ENCODE data around the gene PRICKLE1.
A peak's percentile ranks its signal among the peaks of the same experiment; 100 is the strongest.

PRICKLE1 gene

DNA sequence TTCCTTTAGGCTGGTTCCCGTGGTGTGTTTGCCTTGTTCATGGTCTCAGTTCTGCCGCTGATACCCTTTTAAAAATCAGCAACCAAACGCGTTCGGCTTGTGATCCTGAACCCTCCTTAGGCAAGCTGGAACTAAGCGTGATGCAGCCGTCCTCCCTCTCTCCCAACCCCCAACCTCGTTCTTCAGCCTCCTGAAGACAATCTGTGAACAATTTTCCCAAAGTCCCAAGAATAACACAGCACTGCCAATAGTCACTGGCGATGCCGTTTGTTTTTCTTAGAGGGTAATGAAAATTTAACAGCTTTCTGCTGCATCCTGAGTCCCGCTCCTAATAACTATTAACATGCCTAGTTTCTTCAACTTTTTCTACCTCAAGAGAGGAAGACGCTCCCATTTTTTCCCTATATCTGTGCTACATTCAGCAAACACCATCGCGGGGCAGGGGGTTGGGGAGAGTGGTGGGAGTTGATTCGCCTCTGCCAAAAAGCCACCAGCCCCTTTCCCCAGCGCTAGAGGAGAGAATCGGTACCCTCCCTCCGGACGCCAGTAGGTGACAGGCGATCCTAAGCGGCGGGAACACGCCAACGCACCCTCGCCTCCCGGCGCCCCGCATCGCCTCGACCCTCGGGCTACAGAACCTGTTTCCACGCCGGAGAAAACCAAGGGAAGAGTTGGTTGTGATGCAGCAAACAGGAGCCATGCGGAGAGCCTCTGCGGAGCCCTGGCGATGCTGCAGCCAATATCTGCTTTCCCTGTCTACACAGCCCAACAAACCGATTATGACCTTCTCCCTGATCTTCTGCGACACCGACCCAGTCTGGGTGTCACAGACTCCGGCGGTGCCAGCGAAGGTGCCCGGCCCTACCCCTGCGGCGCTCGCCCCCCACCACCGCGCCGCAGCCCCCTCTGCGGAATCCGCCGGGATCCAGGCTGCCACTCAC, 752 bp downstream of the PRICKLE1 start:
- no peak for DNase-seq (ENCODE audit: low spot score)

DNA sequence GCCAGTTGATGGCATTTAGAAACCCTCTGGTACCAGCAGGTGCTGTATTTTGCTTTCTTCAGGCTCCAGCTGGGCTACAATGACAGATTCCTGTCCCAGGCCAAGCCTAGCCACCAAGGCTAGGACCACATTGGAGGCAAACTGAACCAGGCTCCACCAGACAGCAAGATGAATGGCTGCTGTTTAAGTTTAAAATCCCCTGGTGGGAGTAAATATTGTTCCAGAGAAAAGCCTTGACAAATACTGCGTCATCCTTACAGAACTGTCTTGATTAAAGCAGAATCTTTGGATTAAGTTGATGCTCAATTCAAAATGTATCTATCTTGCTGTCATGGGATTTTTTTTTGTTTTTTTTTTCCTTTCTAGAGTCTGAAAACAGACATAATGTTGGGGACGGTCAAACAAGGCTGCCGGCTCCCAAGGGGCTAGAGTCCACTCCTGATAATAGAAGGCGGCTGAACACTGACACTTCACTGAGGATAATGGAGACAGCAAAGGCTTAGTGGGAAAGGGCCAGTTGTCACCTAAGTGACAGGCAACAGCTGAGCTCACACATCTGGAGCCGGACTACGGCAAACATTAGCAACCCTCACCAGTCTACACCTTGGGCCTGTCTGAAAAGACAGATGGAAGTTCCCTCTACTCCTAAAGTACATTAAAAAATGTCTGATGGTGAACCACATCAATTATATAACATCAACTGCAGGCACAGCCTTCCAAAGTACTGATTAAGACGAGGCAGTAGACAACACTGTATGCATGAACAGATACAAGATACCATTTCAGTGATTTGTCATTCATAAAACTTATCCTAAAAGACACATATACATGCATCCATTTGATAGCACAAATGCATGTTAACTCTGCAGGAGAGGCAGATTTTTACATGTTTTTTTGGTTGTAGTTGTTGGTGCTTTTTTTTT, 1.7 kb downstream of the PRICKLE1 start:
- no peak for DNase-seq (ENCODE audit: low spot score)

DNA sequence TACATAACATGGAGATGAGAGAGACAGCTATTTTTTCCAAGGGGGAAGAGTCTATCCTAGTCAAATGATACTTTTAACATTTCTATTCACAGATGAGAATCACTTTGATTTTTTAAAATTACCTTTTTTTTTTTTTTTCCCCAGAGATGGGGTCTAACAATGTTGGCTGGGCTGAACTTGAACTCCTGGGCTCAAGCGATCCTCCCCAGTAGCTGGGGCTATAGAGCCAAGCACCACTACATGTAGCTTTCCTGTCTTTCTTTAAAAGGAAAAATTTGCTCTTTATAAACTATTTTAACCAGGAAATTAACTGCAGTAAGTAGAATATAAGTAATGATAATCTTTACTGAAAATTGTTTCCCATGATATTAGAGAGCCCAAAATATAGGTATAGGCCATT, 3.3 kb downstream of the PRICKLE1 start:
- DNase-seq (ENCODE audit: low spot score): no peak

DNA sequence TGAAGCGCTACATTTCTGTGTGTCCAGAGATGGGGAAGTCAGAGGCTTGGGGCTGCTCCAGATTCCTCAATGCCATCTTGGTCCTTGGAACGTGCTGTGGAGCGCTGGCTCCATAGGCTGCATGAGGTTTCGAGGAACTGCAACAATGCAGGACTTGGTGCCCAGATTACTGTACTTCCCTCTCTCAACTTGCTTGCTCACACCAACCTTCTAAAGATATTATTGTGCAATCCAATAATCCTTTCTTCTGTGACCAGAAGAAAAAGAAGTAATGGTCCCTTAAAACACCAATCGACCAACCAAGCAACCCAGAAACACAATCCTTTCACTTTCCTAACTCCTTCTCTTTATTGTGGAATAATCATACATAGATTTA, 3.7 kb downstream of the PRICKLE1 start:
- DNase-seq (ENCODE audit: low spot score): no peak

DNA sequence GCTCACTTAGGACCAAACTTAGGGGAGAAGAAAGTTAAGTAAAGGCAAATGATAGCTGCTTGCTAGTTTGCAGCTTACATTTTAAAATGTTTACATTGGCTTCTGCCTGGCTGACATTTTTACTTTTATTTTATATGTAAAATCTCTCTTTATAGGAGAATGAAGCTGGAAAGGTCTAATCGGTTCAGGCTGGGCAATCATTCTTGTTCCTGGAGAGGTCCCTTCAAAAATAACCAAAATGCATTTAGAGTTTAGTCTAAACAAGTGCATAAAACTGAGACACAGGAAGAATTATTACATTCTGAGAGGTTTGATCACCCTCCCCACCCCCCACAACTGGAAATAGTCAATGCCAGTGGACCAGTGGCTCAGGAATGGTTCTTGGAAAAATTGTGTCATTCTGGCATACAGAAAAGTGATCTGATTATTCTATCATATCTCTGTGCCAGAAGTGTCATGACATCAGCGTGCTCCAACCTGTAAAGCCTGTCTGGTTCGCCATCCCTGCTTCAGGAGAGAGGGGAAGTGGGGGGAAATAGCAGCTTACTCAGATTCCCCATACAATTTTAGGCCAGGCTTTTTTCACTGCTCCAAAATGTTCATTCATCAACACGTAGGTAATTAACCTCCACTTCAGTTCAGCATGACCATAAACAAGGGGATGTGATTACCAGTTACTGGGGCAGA, 4.2 kb downstream of the PRICKLE1 start:
- DNase-seq (ENCODE audit: low spot score): no peak

DNA sequence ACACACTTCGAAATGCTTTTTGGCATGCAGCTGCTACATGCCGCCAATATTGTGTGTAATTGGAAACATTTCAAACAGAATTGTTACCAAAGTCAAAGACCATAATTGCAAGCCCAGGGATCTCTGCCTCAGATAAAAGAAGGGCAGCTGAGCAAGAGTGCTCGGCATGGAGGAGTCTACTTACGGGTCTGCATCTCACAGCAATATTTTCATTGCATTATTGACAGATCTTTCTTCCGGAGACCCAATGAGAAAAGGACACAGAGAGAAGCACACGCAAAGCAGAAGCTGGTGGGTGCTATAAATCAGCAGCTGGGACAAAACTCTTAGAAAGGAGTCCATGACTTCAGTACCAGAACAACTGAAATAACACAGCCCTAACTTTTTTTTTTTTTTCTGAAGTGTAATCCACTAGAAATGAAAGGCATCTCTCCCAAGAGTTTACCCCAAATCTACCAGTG, 4.9 kb downstream of the PRICKLE1 start:
- no peak for DNase-seq (ENCODE audit: low spot score)

DNA sequence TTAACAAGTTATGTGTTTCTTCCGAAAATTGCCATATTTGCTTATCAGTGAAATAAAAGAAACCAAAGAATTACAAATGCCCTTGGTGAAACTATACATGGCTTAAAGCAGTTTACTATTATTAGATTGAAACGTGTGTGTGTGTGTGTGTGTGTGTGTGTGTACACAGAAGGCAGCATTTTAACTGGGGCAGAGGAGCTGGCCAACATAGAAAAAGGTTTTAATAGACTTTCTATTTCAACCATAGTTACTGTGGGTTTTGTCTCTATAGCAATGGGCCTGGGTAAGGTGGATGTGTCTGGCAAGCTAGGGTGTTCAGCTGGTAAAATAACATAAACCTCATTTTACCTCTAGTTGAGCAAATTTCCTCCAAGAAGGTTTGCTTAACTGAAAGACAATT, 6.5 kb downstream of the PRICKLE1 start:
- no peak for DNase-seq (ENCODE audit: low spot score)

DNA sequence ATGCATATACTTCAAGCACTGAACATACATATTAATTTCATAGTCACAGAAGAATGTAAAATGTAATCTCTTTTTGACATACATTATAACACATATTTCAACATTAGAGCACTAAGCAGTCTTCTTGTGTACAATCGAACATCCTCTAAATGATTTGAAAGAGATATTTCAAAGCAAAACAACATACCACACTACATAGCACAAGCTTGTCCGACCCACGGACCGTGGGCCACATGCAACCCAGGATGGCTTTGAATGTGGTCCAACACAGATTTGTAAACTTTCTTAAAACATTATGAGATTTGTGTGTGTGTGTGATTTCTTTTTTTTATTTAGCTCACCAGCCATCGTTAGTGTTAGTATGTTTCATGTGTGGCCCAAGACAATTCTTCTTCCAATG, 7.0 kb downstream of the PRICKLE1 start:
- no peak for DNase-seq (ENCODE audit: low spot score)

DNA sequence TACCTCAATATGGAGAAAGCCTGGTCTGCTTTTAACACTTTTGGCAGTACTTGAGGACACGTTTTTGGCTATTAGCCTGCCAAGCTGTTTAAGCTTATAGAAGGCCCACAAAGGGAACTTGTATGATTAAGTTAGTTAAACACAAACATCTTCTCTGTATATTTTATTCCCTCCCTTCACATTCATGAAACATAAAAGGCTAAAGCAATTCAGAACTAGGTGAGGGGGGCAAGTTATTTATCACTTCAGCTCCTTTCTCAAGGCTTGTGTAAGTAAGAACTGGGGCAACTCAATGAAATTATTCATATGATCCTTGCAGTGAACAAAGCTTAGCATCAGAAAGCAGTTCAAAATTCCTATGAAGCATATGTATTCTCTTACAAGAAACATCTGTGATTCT, 7.5 kb downstream of the PRICKLE1 start:
- no peak for DNase-seq (ENCODE audit: low spot score)

DNA sequence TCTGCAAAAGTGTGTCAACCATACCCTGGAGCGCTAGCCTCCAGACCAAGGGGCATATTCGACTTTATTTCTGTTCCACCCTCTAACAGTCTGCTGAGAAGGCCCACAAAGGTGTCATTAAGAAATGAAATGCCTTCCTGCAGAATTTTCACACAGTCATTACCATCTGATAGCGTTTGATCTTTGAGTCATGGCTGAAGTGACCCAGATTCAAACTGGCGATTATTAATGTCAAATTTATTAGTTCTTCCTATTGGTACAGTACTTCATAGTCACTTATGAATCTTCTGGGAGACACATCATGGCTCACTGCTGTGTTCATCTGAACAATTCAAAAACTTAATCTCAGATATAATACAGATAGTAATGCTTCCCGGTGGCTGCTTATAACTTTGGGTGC, 13.2 kb downstream of the PRICKLE1 start:
- DNase-seq (ENCODE audit: low spot score): no peak

DNA sequence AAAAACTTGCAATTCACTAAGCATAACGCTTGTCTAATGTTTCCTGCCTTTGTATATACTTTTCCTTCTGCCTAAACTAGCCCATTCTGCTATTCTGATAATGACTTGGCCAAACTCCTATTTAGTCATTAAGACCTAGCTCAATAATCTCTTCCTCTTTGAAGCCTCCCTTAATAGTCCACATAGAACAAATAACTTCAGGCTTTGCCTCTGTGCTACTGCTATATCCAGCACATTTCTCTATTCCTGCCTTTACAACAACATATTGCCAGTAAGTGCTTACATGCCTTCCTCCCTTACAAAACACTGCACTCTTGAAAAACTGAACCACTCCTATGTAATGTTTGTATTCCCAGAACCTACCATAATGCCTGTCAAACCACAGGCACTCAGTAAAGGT, 13.8 kb downstream of the PRICKLE1 start:
- DNase-seq (ENCODE audit: low spot score): no peak

DNA sequence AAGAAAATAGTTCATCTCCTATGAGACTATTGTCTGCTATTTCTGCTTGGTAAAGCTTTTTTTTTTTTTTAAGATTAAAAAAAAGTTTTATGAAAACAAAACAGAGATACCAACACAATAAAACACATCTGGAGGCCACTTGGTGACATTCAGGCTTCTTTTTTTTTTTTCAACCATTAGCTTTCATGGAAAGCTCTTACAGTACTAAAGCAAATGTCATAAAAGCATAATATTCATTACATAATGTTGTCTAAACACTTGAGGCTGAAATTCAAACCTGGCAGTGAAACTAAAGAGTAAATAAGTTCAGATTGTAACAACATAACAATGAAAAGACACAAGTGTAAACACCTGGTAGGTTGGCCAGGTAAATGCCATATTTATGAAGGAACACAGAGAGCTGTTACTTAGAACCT, 14.7 kb downstream of the PRICKLE1 start:
- no peak for DNase-seq (ENCODE audit: low spot score)

DNA sequence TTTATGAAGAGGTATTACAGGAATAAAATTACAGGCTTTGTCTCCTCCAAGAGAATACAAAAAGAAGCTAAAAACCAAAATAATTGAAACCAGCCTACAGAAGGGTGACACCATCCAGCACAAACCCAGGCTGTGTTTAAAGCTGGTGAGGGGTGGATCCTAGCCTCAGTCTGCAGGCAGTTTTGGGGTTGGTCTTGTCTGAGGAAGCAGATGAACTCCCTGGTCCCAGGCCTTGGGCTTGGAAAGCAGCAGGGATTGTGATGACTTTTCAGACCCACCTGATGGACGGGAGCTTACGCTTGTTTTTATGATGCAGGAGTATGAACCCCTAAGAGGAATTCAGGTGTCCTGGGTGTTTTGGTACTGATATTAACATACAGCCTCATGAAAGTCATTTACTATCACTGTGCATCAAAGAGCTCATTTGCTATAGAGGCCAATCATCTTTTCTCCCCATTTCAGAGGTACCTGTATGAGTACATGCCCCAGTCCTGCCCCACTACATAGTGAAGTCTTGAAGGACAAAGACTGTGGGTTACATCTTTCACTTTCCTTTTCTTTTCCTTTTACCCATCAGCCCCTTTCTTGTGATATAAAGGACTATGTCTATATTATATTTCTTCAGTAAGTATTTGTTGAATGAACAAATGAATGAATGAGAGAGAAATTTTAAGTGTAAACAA, 18.1 kb downstream of the PRICKLE1 start:
- no peak for DNase-seq (ENCODE audit: low spot score)

DNA sequence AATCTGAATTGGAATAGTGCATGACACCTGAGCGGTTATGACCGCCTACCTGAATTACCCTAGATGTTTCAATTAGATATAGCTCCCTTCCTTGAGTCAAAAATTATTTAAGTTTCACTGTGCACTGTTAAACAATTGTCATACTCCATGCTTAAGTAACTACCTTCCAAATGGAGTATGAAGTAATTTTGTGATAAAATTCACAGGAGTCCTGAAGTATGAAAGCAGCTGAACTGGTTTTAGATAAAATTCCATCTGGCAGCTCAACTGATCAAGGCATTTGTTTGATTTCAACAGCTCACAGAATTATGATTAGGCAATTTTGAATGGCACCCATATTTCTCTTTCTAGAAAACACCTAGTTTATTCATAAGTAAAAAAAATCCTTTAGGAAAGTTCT, 19.5 kb downstream of the PRICKLE1 start:
- DNase-seq (ENCODE audit: low spot score): no peak

DNA sequence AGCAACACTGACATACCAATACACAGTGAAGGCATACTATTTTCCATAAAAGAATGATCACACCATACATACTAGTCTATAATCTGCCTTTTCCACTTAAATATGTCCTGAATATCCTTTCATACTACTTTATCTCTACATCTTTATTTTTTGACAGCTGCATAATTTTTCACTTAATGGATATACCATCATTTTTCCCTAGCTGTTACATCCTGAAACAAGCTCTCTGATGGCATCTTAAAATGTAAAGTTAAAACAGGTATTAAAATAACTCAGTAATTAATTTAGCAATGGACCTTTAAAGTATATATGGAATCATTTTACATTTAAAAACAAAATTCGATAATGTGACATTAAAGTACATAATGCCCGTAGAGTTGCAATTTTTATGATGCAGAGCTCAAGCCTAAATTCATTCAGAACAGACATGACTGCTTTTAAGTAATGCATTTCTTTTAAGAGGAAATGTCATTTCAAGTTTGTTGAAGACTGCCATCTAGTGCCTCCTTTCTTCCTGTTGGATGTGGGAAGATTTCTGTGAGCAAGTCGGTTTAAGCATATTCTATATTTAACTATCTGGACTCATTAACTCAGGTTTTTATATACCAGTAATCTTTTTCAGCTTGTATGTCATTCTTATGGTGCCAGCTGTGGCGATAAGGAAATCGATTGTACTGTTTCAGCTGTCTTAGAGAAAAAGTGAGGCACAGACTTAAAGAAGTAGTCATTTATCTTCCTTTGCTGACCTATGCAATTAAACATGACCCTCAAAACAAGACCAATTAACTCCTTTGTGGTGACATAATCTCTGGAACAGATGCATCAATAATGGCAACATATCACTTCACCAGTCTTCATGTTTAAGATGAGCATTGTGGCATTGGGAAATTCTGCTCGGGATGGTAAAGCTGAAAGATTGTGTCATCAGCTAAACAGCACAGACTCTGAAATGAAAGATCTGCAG, 20.3 kb downstream of the PRICKLE1 start:
- DNase-seq (ENCODE audit: low spot score): peak; percentile 35

DNA sequence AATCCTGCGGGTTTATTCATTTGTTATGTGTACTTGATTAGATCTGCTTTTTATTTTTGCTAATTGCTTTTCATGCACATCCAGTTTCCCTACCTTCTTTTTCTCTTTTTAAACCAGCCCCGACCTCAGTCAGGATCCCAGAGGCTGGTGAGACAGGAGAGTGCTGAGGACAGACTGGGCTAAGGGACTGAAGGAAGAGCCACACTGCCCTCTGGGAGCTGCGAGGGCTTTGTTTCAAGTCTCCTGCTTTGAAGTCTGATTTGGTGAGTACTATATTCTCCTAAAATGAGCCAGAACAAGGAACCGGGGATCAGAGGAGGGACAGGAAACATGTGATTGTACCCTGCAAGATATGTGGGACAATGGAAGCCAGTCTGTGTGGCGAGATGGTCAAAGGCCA, 23.9 kb downstream of the PRICKLE1 start:
- no peak for DNase-seq (ENCODE audit: low spot score)

DNA sequence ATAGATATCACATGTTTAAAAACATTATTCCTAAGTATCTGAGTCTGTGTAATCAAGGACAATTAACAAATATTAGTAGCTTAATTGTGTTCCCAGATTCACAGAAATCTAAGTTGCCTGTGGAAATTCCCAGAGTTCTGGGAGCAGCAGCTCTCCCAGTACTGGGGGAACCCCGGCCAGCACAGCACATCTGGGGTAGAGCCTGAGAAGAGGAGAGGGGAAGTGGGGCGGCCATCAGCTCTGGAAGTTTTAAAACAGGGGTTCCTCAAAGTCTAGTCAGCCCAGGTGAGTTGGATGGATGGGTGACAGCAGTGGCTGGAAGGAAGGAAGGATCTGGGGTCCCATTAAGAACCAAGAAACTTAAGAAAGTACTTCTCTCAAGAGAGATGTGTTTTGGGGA, 24.6 kb downstream of the PRICKLE1 start:
- DNase-seq (ENCODE audit: low spot score): no peak

DNA sequence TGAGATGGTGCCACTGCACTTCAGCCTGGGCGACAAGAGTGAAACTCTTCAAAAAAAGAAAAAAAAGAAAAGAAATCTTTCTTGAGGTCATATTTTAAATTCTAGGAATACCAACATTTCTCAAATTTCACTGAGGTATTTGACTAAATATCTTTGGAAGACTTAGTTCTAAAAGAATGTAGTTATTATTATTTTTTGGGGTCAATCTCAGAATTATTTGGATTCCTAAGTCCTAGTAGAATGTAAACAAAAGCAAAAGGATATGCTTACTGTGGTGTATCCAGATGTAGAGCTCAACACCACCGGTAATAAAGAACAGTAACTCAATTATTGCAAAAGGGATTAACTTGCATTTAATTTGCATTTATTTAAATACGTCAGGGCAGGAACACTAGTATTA, 25.0 kb downstream of the PRICKLE1 start:
- no peak for DNase-seq (ENCODE audit: low spot score)

DNA sequence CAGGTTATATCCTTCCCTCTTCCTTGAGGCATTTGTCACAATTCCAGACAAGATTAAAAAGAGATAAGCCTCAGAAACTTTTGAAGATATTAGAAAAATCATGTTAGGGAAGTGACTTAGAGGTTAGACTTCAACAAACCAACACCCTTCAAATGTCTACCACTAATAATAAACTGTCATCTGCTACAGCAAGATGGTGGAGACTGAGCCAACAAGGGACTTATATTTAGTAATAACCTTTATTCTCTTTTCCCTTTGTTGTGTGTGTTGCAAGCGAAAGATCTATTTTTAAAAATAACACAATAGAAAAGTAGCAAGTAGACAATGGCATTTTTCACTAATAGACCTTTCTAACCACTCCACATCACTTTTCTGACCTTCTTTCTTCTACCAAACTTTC, 28.6 kb downstream of the PRICKLE1 start:
- no peak for DNase-seq (ENCODE audit: low spot score)

DNA sequence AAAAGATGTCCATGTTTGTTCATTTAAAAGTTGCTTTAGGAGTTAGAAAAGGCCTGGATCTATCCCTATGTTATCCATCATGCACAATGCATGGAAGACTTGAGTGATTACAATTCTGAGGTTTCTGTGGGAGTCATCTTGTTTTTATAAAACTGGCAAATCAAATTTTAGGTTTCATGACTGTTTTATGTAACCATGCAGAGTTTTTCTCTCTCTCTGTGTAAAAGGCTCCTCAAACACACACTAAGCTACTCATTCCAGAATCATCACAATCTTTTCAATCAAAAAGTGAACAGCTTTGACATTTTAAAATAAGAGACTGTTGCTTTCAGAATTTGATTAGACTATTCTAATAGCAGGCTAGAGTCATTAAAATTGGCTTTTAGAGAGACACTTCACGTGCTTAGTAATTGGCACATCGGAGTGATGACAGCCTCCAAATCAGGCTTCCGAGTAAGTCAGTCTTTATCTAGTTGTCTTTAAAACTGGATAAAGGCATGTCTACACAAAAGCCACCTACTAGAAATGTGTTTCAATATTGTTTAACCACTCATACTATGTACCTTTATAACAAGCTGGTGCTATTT, 31.9 kb downstream of the PRICKLE1 start:
- no peak for DNase-seq (ENCODE audit: low spot score)

Measured in COLO829 (cell line).